Measurements from ENCODE around the gene PLIN5. TPM values are rescaled to one million over a fixed set of nuclear protein-coding genes. Genes with fewer than 3 reads are reported as not detected.
A peak's percentile ranks its signal among the peaks of the same experiment; 100 is the strongest.
"Not testable (repeated sequence)": the region's sequence is repeated elsewhere in the genome, so short reads cannot be mapped to it uniquely, and the experiment has no call there.

The PLIN5 gene
- total and polyA plus RNA-seq, 4 donors = 2.8 to 18.5 (median 9.3) TPM

GRCh38 chr19:4536798-4537197 lies 1.8 kb upstream of the PLIN5 start:
- WGBS (ENCODE audit: insufficient coverage) = 79% methylated on average over 3 of the region's 5 CpGs
- Histone ChIP-seq H3K9me3 (ENCODE audit: control insufficient read depth, insufficient read depth, low read length) (no peaks in the 10 kb centered on the region), H3K36me3 (ENCODE audit: control insufficient read depth, insufficient read depth, low read length) (peaks cover 4% of the 10 kb centered on the region), H3K4me3 (ENCODE audit: low read depth, low read length) (no peak overlapping the region), H3K27me3 (ENCODE audit: control insufficient read depth, insufficient read depth, low read length) (no peaks in the 10 kb centered on the region), H3K27ac (ENCODE audit: low read depth, low read length) (no peak overlapping the region), H3K4me1 (ENCODE audit: control insufficient read depth, insufficient read depth, low read length) (peaks cover 24% of the 10 kb centered on the region)
- DNase-seq (ENCODE audit: low read depth in 4 of 6, low spot score in 6 of 6) = no peak

- H3K4me1 ChIP-seq (ENCODE audit: control insufficient read depth, insufficient read depth, low read length) = peaks cover 24% of the 10 kb centered on the region
- no peaks in the 10 kb centered on the region for H3K27me3 ChIP-seq (ENCODE audit: control insufficient read depth, insufficient read depth, low read length)
- no peak overlapping the region for H3K4me3 ChIP-seq (ENCODE audit: low read depth, low read length)
- no peak overlapping the region for H3K27ac ChIP-seq (ENCODE audit: low read depth, low read length)
- DNase-seq (ENCODE audit: low read depth in 4 of 6, low spot score in 6 of 6) = no peak
- H3K9me3 ChIP-seq (ENCODE audit: control insufficient read depth, insufficient read depth, low read length) = no peaks in the 10 kb centered on the region
- WGBS (ENCODE audit: insufficient coverage) = 94% methylated on average over 3 of the region's 9 CpGs
- peaks cover 11% of the 10 kb centered on the region for H3K36me3 ChIP-seq (ENCODE audit: control insufficient read depth, insufficient read depth, low read length)
Measured at GRCh38 chr19:4533835-4534424, 1.1 kb downstream of the PLIN5 start.

- H3K27me3 ChIP-seq (ENCODE audit: control insufficient read depth, insufficient read depth, low read length) = no peaks in the 10 kb centered on the region
- no peak for DNase-seq (ENCODE audit: low read depth in 4 of 6, low spot score in 6 of 6)
- peaks cover 24% of the 10 kb centered on the region for H3K4me1 ChIP-seq (ENCODE audit: control insufficient read depth, insufficient read depth, low read length)
- 90% methylated on average over 9 of the region's 9 CpGs for WGBS (ENCODE audit: insufficient coverage)
- no peak overlapping the region for H3K27ac ChIP-seq (ENCODE audit: low read depth, low read length)
- peaks cover 11% of the 10 kb centered on the region for H3K36me3 ChIP-seq (ENCODE audit: control insufficient read depth, insufficient read depth, low read length)
- no peaks in the 10 kb centered on the region for H3K9me3 ChIP-seq (ENCODE audit: control insufficient read depth, insufficient read depth, low read length)
- no peak overlapping the region for H3K4me3 ChIP-seq (ENCODE audit: low read depth, low read length)
Measured at GRCh38 chr19:4533334-4533733, 1.7 kb downstream of the PLIN5 start.

- no peak overlapping the region for H3K4me3 ChIP-seq (ENCODE audit: low read depth, low read length)
- H3K9me3 ChIP-seq (ENCODE audit: control insufficient read depth, insufficient read depth, low read length) = no peaks in the 10 kb centered on the region
- no peaks in the 10 kb centered on the region for H3K27me3 ChIP-seq (ENCODE audit: control insufficient read depth, insufficient read depth, low read length)
- H3K4me1 ChIP-seq (ENCODE audit: control insufficient read depth, insufficient read depth, low read length) = peaks cover 24% of the 10 kb centered on the region
- H3K36me3 ChIP-seq (ENCODE audit: control insufficient read depth, insufficient read depth, low read length) = peaks cover 10% of the 10 kb centered on the region
- WGBS (ENCODE audit: insufficient coverage) = 81% methylated on average over 18 of the region's 28 CpGs
- no peak for DNase-seq (ENCODE audit: low read depth in 4 of 6, low spot score in 6 of 6)
- no peak overlapping the region for H3K27ac ChIP-seq (ENCODE audit: low read depth, low read length)
Measured at GRCh38 chr19:4531562-4532165, 3.4 kb downstream of the PLIN5 start.

GRCh38 chr19:4529924-4530522 lies 5.0 kb downstream of the PLIN5 start:
- Histone ChIP-seq H3K36me3 (ENCODE audit: control insufficient read depth, insufficient read depth, low read length) (peaks cover 16% of the 10 kb centered on the region), H3K9me3 (ENCODE audit: control insufficient read depth, insufficient read depth, low read length) (no peaks in the 10 kb centered on the region), H3K27me3 (ENCODE audit: control insufficient read depth, insufficient read depth, low read length) (no peaks in the 10 kb centered on the region), H3K4me1 (ENCODE audit: control insufficient read depth, insufficient read depth, low read length) (peaks cover 16% of the 10 kb centered on the region), H3K4me3 (ENCODE audit: low read depth, low read length) (no peak overlapping the region), H3K27ac (ENCODE audit: low read depth, low read length) (no peak overlapping the region)
- 86% methylated on average over 10 of the region's 14 CpGs for WGBS (ENCODE audit: insufficient coverage)
- DNase-seq (ENCODE audit: low read depth in 4 of 6, low spot score in 6 of 6) = no peak

GRCh38 chr19:4528843-4529242 lies 6.2 kb downstream of the PLIN5 start:
- Histone ChIP-seq H3K36me3 (ENCODE audit: control insufficient read depth, insufficient read depth, low read length) (peaks cover 19% of the 10 kb centered on the region), H3K4me1 (ENCODE audit: control insufficient read depth, insufficient read depth, low read length) (peaks cover 5% of the 10 kb centered on the region), H3K27ac (ENCODE audit: low read depth, low read length) (no peak overlapping the region), H3K9me3 (ENCODE audit: control insufficient read depth, insufficient read depth, low read length) (no peaks in the 10 kb centered on the region), H3K4me3 (ENCODE audit: low read depth, low read length) (no peak overlapping the region), H3K27me3 (ENCODE audit: control insufficient read depth, insufficient read depth, low read length) (no peaks in the 10 kb centered on the region)
- no peak for DNase-seq (ENCODE audit: low read depth in 4 of 6, low spot score in 6 of 6)
- WGBS (ENCODE audit: insufficient coverage) = 83% methylated on average over 15 of the region's 15 CpGs

GRCh38 chr19:4527377-4527776 lies 7.6 kb downstream of the PLIN5 start:
- WGBS (ENCODE audit: insufficient coverage) = 100% methylated on average over 2 of the region's 8 CpGs
- not testable (repeated sequence) for H3K4me1 ChIP-seq (ENCODE audit: control insufficient read depth, insufficient read depth, low read length); DNase-seq (ENCODE audit: low read depth in 4 of 6, low spot score in 6 of 6); H3K27me3 ChIP-seq (ENCODE audit: control insufficient read depth, insufficient read depth, low read length); H3K9me3 ChIP-seq (ENCODE audit: control insufficient read depth, insufficient read depth, low read length); H3K27ac ChIP-seq (ENCODE audit: low read depth, low read length); H3K4me3 ChIP-seq (ENCODE audit: low read depth, low read length)
- peaks cover 23% of the 10 kb centered on the region for H3K36me3 ChIP-seq (ENCODE audit: control insufficient read depth, insufficient read depth, low read length)

- DNase-seq (ENCODE audit: low read depth in 4 of 6, low spot score in 6 of 6) = no peak
- WGBS (ENCODE audit: insufficient coverage) = 82% methylated on average over 23 of the region's 23 CpGs
- Histone ChIP-seq H3K9me3 (ENCODE audit: control insufficient read depth, insufficient read depth, low read length) (no peaks in the 10 kb centered on the region), H3K4me1 (ENCODE audit: control insufficient read depth, insufficient read depth, low read length) (peaks cover 5% of the 10 kb centered on the region), H3K27ac (ENCODE audit: low read depth, low read length) (no peak overlapping the region), H3K4me3 (ENCODE audit: low read depth, low read length) (no peak overlapping the region), H3K27me3 (ENCODE audit: control insufficient read depth, insufficient read depth, low read length) (no peaks in the 10 kb centered on the region), H3K36me3 (ENCODE audit: control insufficient read depth, insufficient read depth, low read length) (peaks cover 24% of the 10 kb centered on the region)
Measured at GRCh38 chr19:4525563-4526002, 9.4 kb downstream of the PLIN5 start.

GRCh38 chr19:4524808-4525562 lies 10.0 kb downstream of the PLIN5 start:
- DNase-seq (ENCODE audit: low read depth in 4 of 6, low spot score in 6 of 6) = peak in 2 of 6 donors; percentile 41 to 47
- WGBS (ENCODE audit: insufficient coverage) = 81% methylated on average over 17 of the region's 23 CpGs
- Histone ChIP-seq H3K27me3 (ENCODE audit: control insufficient read depth, insufficient read depth, low read length) (no peaks in the 10 kb centered on the region), H3K36me3 (ENCODE audit: control insufficient read depth, insufficient read depth, low read length) (peaks cover 24% of the 10 kb centered on the region), H3K4me3 (ENCODE audit: low read depth, low read length) (no peak overlapping the region), H3K9me3 (ENCODE audit: control insufficient read depth, insufficient read depth, low read length) (no peaks in the 10 kb centered on the region), H3K27ac (ENCODE audit: low read depth, low read length) (no peak overlapping the region), H3K4me1 (ENCODE audit: control insufficient read depth, insufficient read depth, low read length) (peaks cover 5% of the 10 kb centered on the region)

Data from spinal cord (tissue), 10 donors.